DND-41 (cell line): ENCODE data around the gene ATP9A.

Source experiments
- CTCF ChIP-seq: IDR thresholded peaks from 2 replicates; pipeline ENCODE4 v1.5.1; 2012; ENCODE audit warnings: borderline replicate concordance, low read length, moderate library complexity, mild to moderate bottlenecking; ENCODE audit not compliant: poor library complexity, severe bottlenecking; ENCODE audit errors: extremely low read depth
- EZH2 ChIP-seq: IDR thresholded peaks from 3 replicates; pipeline ENCODE4 v1.6.1; 2012; ENCODE audit warnings: borderline replicate concordance, low read depth, mild to moderate bottlenecking, moderate library complexity, low read length, inconsistent platforms; ENCODE audit not compliant: severe bottlenecking

- TF ChIP-seq CTCF (no peak), EZH2 (no peak)
Measured at GRCh38 chr20:51636123-51636522, 132.1 kb downstream of the ATP9A start.
